Panc1 (cell line): ENCODE results near the gene CA12. TPM values are rescaled to one million over a fixed set of nuclear protein-coding genes. Genes with fewer than 3 reads are reported as not detected.

Source experiments
- ATAC-seq: fragments of 200-7000 bp; cut with Tn5 transposase; 2 replicates; pipeline ENCODE4 v1.9.1; 2020; ENCODE audit warnings: mild to moderate bottlenecking, moderate library complexity
- BruUV-seq: library from RNA; stranded (reverse); fragments of 400-500 nt; replicated peaks from 2 replicates; lab custom pipeline; 2021; lab: Mats Ljungman, UMichigan
- CTCF ChIA-PET: fragments of 300-600 bp; sonication (Branson Sonifier 250); formaldehyde crosslinking; loops from one replicate; lab custom pipeline; 2022; ENCODE audit warnings: antibody characterized with exemption; lab: Charles Lee
- POLR2A ChIA-PET: fragments of 300-600 bp; sonication (Branson Sonifier 250); formaldehyde crosslinking; loops from one replicate; lab custom pipeline; 2022; ENCODE audit warnings: antibody characterized with exemption; lab: Charles Lee
- DNase-seq: peaks from one replicate; pipeline ENCODE4 v3.0.0-alpha.2; 2010; ENCODE audit warnings: low read depth, low spot score
- H3K27ac ChIP-seq: 2 replicates; pipeline ENCODE4 v1.5.1; 2011; ENCODE audit warnings: mild to moderate bottlenecking, low read length, inconsistent platforms
- H3K27me3 ChIP-seq: fragments of 200-500 bp; sonication (Bioruptor generic); 2 replicates; pipeline ENCODE4 v1.6.0; 2014; ENCODE audit warnings: low read length, inconsistent platforms; ENCODE audit not compliant: control insufficient read depth, insufficient read depth
- H3K36me3 ChIP-seq: fragments of 200-500 bp; sonication (Bioruptor generic); 2 replicates; pipeline ENCODE4 v1.5.1; 2014; ENCODE audit warnings: inconsistent platforms, mild to moderate bottlenecking, low read length, moderate library complexity; ENCODE audit not compliant: control insufficient read depth, insufficient read depth
- H3K4me1 ChIP-seq: 2 replicates; pipeline ENCODE4 v1.5.1; 2011; ENCODE audit warnings: inconsistent platforms, mild to moderate bottlenecking, low read length, moderate library complexity; ENCODE audit not compliant: control insufficient read depth, insufficient read depth
- H3K4me3 ChIP-seq, 2 experiments: 2 replicates each; pipeline ENCODE4 v1.5.1; 2011 to 2012; ENCODE audit warnings: low read depth in 2 of 2, low read length in 2 of 2, mild to moderate bottlenecking in 2 of 2, inconsistent platforms in 1 of 2, moderate library complexity in 1 of 2
- H3K9me3 ChIP-seq: fragments of 200-500 bp; sonication (Bioruptor generic); 2 replicates; pipeline ENCODE4 v1.5.1; 2014; ENCODE audit warnings: low read depth, mild to moderate bottlenecking, inconsistent platforms, low read length, moderate library complexity; ENCODE audit not compliant: control insufficient read depth, insufficient read depth
- POLR2AphosphoS5 ChIP-seq: IDR thresholded peaks from 2 replicates; pipeline ENCODE4 v1.6.1; 2012; ENCODE audit warnings: mild to moderate bottlenecking, low read depth, low read length, moderate library complexity
- SIN3A ChIP-seq: IDR thresholded peaks from 2 replicates; pipeline ENCODE4 v1.6.1; 2012; ENCODE audit warnings: low read depth, mild to moderate bottlenecking, low read length, moderate library complexity, borderline replicate concordance; ENCODE audit not compliant: insufficient read depth
- TCF7L2 ChIP-seq: IDR thresholded peaks from 2 replicates; pipeline ENCODE4 v1.6.1; 2011; ENCODE audit warnings: mild to moderate bottlenecking, low read depth, low read length, inconsistent platforms
- in situ Hi-C: cut with HindIII; loops from 2 replicates; pipeline ENCODE4 v1.10.0; 2016; ENCODE audit warnings: low sequenced_read_pairs, low pct_unique_long_range_greater_than_20kb
- intact Hi-C: fragments of 100-400 bp; cut with micrococcal nuclease; formaldehyde crosslinking; loops from one replicate; pipeline ENCODE4 v1.10.0; 2022; ENCODE audit not compliant: unreplicated experiment
- total RNA-seq: library from RNA; stranded (reverse); gene quantifications from one replicate; pipeline ENCODE4 v1.2.1, GENCODE V29; 2021; ENCODE audit not compliant: unreplicated experiment
- TF ChIP-seq, protein P1 (sequence below): fragments of 450-650 bp; IDR thresholded peaks from 2 replicates; pipeline ENCODE4 v1.5.1; 2017; ENCODE audit warnings: mild to moderate bottlenecking
- TF ChIP-seq, protein P2 (sequence below), 2 experiments: IDR thresholded peaks; 2 replicates each; pipeline ENCODE4 v1.6.1; 2011 to 2012; ENCODE audit warnings: low read depth in 2 of 2, control low read depth in 1 of 2, low read length in 1 of 2, mild to moderate bottlenecking in 1 of 2, moderate library complexity in 1 of 2; ENCODE audit not compliant: insufficient read depth in 1 of 2

CA12 gene
- total RNA-seq, 1 experiment from 2014 or later, result 0.74 TPM

DNA sequence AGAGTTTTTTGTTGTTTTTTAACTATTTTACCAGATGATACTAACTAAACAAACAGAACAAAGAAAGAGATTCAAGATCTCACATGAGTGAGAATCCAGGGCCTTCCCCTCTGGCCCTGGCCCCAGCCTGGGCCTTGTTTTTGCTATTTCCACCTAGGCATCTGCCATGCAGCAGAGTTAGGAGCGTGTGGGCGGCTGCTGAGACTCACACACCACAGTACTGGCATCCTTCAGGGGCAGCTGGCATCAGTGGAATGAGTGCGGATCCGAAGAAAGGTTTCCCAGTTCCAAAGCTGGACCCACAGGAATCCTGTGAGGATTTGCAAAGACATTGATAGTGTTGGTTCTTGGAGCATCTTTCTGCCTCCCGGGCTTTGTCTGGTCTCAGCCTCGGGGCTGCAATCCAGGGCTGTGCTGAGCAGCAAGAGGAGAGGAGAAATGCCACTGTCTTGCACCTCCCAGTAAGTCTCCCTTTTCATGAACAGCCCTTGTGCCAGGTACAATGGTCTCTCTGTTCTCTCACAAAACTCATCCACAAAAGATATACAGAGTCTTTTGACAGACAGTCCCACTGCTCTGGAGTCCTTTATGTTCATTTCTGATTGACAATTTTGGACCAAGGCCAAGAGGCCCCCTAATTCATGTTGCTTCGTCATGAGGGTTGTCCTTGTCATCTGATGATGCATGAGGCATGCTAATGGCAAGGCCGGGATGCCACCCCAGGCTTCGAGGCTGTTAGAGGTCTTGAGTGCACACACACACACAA, 57.7 kb downstream of the CA12 start:
- Histone ChIP-seq H3K9me3 (no peaks in the 10 kb centered on the region), H3K4me3 (no peak overlapping the region), H3K36me3 (no peaks in the 10 kb centered on the region), H3K27ac (no peak overlapping the region), H3K4me1 (no peaks in the 10 kb centered on the region), H3K27me3 (no peaks in the 10 kb centered on the region)
- no peak for DNase-seq
- in situ Hi-C loops, result no loop called here
- BruUV-seq, result no TSS peak
- ChIA-PET POLR2A (no interaction called here), CTCF (no interaction called here)
- no peak for ATAC-seq
- intact Hi-C loops, result no loop called here
- TF ChIP-seq TCF7L2 (no peak), SIN3A (no peak), POLR2AphosphoS5 (no peak)
- TF ChIP-seq, protein P1, sequence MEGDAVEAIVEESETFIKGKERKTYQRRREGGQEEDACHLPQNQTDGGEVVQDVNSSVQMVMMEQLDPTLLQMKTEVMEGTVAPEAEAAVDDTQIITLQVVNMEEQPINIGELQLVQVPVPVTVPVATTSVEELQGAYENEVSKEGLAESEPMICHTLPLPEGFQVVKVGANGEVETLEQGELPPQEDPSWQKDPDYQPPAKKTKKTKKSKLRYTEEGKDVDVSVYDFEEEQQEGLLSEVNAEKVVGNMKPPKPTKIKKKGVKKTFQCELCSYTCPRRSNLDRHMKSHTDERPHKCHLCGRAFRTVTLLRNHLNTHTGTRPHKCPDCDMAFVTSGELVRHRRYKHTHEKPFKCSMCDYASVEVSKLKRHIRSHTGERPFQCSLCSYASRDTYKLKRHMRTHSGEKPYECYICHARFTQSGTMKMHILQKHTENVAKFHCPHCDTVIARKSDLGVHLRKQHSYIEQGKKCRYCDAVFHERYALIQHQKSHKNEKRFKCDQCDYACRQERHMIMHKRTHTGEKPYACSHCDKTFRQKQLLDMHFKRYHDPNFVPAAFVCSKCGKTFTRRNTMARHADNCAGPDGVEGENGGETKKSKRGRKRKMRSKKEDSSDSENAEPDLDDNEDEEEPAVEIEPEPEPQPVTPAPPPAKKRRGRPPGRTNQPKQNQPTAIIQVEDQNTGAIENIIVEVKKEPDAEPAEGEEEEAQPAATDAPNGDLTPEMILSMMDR, result no peak
- TF ChIP-seq, protein P2, sequence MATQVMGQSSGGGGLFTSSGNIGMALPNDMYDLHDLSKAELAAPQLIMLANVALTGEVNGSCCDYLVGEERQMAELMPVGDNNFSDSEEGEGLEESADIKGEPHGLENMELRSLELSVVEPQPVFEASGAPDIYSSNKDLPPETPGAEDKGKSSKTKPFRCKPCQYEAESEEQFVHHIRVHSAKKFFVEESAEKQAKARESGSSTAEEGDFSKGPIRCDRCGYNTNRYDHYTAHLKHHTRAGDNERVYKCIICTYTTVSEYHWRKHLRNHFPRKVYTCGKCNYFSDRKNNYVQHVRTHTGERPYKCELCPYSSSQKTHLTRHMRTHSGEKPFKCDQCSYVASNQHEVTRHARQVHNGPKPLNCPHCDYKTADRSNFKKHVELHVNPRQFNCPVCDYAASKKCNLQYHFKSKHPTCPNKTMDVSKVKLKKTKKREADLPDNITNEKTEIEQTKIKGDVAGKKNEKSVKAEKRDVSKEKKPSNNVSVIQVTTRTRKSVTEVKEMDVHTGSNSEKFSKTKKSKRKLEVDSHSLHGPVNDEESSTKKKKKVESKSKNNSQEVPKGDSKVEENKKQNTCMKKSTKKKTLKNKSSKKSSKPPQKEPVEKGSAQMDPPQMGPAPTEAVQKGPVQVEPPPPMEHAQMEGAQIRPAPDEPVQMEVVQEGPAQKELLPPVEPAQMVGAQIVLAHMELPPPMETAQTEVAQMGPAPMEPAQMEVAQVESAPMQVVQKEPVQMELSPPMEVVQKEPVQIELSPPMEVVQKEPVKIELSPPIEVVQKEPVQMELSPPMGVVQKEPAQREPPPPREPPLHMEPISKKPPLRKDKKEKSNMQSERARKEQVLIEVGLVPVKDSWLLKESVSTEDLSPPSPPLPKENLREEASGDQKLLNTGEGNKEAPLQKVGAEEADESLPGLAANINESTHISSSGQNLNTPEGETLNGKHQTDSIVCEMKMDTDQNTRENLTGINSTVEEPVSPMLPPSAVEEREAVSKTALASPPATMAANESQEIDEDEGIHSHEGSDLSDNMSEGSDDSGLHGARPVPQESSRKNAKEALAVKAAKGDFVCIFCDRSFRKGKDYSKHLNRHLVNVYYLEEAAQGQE (IDR thresholded peaks at IDR 0.05; ENCODE audit: insufficient read depth in 1 of 2, low read depth in 2 of 2, low read length in 1 of 2), result no peak

DNA sequence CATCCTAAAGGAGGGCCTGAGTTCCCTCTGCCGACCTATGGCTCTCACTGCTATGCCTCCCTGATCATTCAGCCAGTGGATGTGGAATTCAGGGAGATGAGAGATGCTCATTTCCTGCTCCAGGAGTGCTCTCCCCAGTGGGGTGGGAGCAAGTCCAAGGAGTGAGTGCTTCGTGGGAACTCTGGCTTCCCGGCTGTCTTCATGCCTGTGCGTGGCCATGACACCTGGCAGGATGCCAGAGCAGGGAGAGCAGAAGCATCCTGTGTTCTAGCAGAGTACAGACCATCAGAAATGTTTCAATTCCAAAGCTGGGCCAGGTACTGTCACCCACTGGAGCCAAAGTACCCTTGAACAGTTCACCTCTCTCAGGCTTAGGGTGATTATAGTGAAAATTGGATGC, 59.1 kb downstream of the CA12 start:
- in situ Hi-C loops (no loop called here), intact Hi-C loops (no loop called here)
- Histone ChIP-seq H3K9me3 (no peaks in the 10 kb centered on the region), H3K27ac (no peak overlapping the region), H3K4me3 (no peak overlapping the region), H3K36me3 (no peaks in the 10 kb centered on the region), H3K27me3 (no peaks in the 10 kb centered on the region), H3K4me1 (no peaks in the 10 kb centered on the region)
- no peak for DNase-seq
- ChIA-PET POLR2A (no interaction called here), CTCF (no interaction called here)
- no peak for ATAC-seq
- BruUV-seq, result no TSS peak
- TF ChIP-seq, protein P2 (IDR thresholded peaks at IDR 0.05; ENCODE audit: insufficient read depth in 1 of 2, low read depth in 2 of 2, low read length in 1 of 2), result no peak
- TF ChIP-seq POLR2AphosphoS5 (no peak), SIN3A (no peak), TCF7L2 (no peak)
- TF ChIP-seq, protein P1, result no peak
